Upper lobe of left lung (tissue), 6 donors: ENCODE results near the gene RNF125. TPM values are rescaled to one million over a fixed set of nuclear protein-coding genes. Genes with fewer than 3 reads are reported as not detected.

Experiments used
- ATAC-seq, 2 donors: fragments of 200-7000 bp; cut with Tn5 transposase; one replicate each; pipeline ENCODE4 v1.9.1; 2022; ENCODE audit warnings: mild to moderate bottlenecking in 2 of 2, moderate library complexity in 2 of 2; ENCODE audit not compliant: low FRiP score in 2 of 2
- DNase-seq, 2 donors: peaks; one replicate each; pipeline ENCODE4 v3.0.0-alpha.2; 2019 to 2020
- H3K27ac ChIP-seq, 4 donors: fragments of 200-600 bp; sonication (generic); one replicate each; pipeline ENCODE4 v1.5.1; 2016 to 2019
- H3K27me3 ChIP-seq, 4 donors: fragments of 200-600 bp; sonication (generic); one replicate each; pipeline ENCODE4 v1.5.1; 2017 to 2019
- H3K36me3 ChIP-seq, 4 donors: fragments of 200-600 bp; sonication (generic); one replicate each; pipeline ENCODE4 v1.5.1; 2016 to 2019
- H3K4me1 ChIP-seq, 4 donors: fragments of 200-600 bp; sonication (generic); one replicate each; pipeline ENCODE4 v1.5.1; 2018 to 2019
- H3K4me3 ChIP-seq, 4 donors: fragments of 200-600 bp; sonication (generic); one replicate each; pipeline ENCODE4 v1.5.1; 2017 to 2019; ENCODE audit warnings: mild to moderate bottlenecking in 2 of 4, moderate library complexity in 1 of 4
- H3K9me3 ChIP-seq, 4 donors: fragments of 200-600 bp; sonication (generic); one replicate each; pipeline ENCODE4 v1.5.1; 2018 to 2019
- EP300 ChIP-seq, 4 donors: sonication (generic); formaldehyde crosslinking; IDR thresholded peaks; one replicate each; pipeline ENCODE4 v1.5.1; 2017; ENCODE audit warnings: antibody characterized with exemption in 4 of 4, control low read depth in 2 of 4
- POLR2A ChIP-seq, 4 donors: fragments of 450-650 bp; IDR thresholded peaks; one replicate each; pipeline ENCODE4 v1.5.1; 2016 to 2017; ENCODE audit warnings: antibody characterized with exemption in 4 of 4, mild to moderate bottlenecking in 2 of 4
- POLR2AphosphoS5 ChIP-seq, 2 donors: sonication (generic); formaldehyde crosslinking; IDR thresholded peaks; one replicate each; pipeline ENCODE4 v1.5.1; 2017; ENCODE audit warnings: antibody characterized with exemption in 2 of 2
- WGBS, 2 donors: methylation state at CpG; one replicate each; pipeline ENCODE4 v1.1.5; 2017 to 2018; 5-methylcytosine and 5-hydroxymethylcytosine counted together
- total RNA-seq, 6 donors: library from RNA; depleted of rRNA in 4 of 6; stranded (reverse); fragments of >200 nt in 4 of 6; gene quantifications; one replicate each; pipeline versions ENCODE4 v1.1.0 to v1.2.1, GENCODE V29; 2016 to 2021
- TF ChIP-seq, protein P1 (sequence below), 6 experiments: fragments of 450-650 bp in 4 of 6; fragments of 200-600 bp in 2 of 6; sonication (generic) in 2 of 6; IDR thresholded peaks; one replicate each; pipeline ENCODE4 v1.5.1; 2016 to 2019; ENCODE audit warnings: antibody characterized with exemption in 6 of 6
- donor health status: DM: no; HTN: no; CAD: no; lungs with moderate emphysema.
- donor health status: DM: no; HTN: yes; CAD: no; lungs with severe emphysema.

The RNF125 gene
- total RNA-seq, 6 donors from 2014 or later = 3.3 to 5.6 (median 4.9) TPM

DNA sequence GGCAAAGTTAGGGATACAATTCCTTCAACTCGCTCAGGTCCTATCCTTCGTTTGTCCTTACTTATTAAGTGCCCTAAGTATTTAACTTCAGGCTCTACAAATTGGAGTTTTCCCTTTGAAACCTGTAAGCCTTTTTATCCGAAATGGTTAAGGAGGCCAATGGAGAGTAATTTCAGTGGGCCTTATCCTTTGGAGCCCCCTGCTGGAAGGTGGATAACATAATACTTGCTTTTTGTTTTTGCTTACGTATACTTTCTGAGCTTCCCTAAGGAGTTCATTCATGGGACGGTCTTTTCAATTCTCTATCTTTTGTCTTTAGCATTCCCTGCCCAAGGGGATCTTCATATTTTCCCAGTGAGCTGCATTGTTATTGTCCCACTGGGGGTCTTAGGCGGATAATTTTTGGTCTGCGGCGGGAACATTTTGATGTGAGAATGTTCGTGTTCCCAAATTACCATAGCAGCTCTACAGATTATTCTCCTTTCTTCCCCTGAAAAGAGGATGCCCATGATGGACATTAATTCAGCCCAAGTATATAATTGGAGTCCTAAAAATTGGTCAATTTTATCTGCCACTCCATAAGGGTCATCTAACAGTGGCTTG is 41.3 kb upstream of the RNF125 start:
- DNase-seq = no peak
- TF ChIP-seq, protein P1, sequence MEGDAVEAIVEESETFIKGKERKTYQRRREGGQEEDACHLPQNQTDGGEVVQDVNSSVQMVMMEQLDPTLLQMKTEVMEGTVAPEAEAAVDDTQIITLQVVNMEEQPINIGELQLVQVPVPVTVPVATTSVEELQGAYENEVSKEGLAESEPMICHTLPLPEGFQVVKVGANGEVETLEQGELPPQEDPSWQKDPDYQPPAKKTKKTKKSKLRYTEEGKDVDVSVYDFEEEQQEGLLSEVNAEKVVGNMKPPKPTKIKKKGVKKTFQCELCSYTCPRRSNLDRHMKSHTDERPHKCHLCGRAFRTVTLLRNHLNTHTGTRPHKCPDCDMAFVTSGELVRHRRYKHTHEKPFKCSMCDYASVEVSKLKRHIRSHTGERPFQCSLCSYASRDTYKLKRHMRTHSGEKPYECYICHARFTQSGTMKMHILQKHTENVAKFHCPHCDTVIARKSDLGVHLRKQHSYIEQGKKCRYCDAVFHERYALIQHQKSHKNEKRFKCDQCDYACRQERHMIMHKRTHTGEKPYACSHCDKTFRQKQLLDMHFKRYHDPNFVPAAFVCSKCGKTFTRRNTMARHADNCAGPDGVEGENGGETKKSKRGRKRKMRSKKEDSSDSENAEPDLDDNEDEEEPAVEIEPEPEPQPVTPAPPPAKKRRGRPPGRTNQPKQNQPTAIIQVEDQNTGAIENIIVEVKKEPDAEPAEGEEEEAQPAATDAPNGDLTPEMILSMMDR (IDR thresholded peaks at IDR 0.05) = peak in 5 of 6 experiments; percentile 26 to 69 (median 55)
- TF ChIP-seq EP300 (IDR thresholded peaks at IDR 0.05) (no peak), POLR2AphosphoS5 (IDR thresholded peaks at IDR 0.05) (no peak), POLR2A (IDR thresholded peaks at IDR 0.05) (no peak)
- H3K9me3 ChIP-seq = peaks cover 10 to 34% (median 23%) of the 10 kb centered on the region in 4 donors
- no peaks in the 10 kb centered on the region for H3K4me1 ChIP-seq
- 74 to 78% methylated on average over 9 of the region's 9 CpGs for WGBS, 2 donors
- no peaks in the 10 kb centered on the region for H3K27me3 ChIP-seq
- no peak overlapping the region for H3K27ac ChIP-seq
- no peak overlapping the region for H3K4me3 ChIP-seq
- ATAC-seq = peak in 1 of 2 donors; percentile 56
- no peaks in the 10 kb centered on the region for H3K36me3 ChIP-seq

- no peak for DNase-seq
- Histone ChIP-seq H3K36me3 (no peaks in the 10 kb centered on the region), H3K4me1 (peaks cover 0 to 5% (median 2%) of the 10 kb centered on the region in 4 donors), H3K27ac (no peak overlapping the region), H3K27me3 (no peaks in the 10 kb centered on the region), H3K9me3 (peaks cover 5 to 23% (median 15%) of the 10 kb centered on the region in 4 donors), H3K4me3 (no peak overlapping the region)
- ATAC-seq = no peak
- no peak for TF ChIP-seq POLR2AphosphoS5 (IDR thresholded peaks at IDR 0.05)
- no peak for TF ChIP-seq EP300 (IDR thresholded peaks at IDR 0.05)
- no peak for TF ChIP-seq POLR2A (IDR thresholded peaks at IDR 0.05)
- TF ChIP-seq, protein P1 (IDR thresholded peaks at IDR 0.05) = no peak
- WGBS, 2 donors = 96 to 98% methylated on average over 5 of the region's 5 CpGs
Observed at GRCh38 chr18:31978616-31979015, 40.0 kb upstream of the RNF125 start.

DNA sequence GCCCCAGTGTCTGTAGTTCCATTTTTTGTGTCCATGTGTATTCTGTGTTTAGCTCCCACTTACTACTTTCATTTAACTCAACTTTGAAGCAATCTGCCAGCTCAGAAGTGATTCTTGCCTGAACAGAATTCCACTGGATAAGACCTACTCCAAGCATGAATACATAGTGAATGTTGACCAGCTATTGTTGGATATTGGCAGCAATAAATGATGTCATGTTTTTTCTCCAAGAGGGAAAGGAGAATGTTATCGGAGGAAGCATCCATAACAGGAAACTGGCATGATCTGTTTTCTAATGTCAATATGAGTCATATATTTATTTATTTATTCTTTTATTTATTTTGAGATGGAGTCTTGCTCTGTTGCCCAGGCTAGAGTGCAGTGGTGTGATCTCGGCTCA is 38.9 kb upstream of the RNF125 start:
- Histone ChIP-seq H3K9me3 (peaks cover 0 to 12% (median 5%) of the 10 kb centered on the region in 4 donors), H3K4me1 (peaks cover 0 to 5% (median 2%) of the 10 kb centered on the region in 4 donors), H3K4me3 (no peak overlapping the region), H3K27me3 (no peaks in the 10 kb centered on the region), H3K27ac (peak overlapping the region in 1 of 4 donors; percentile 49), H3K36me3 (no peaks in the 10 kb centered on the region)
- TF ChIP-seq EP300 (IDR thresholded peaks at IDR 0.05) = no peak
- 69 to 87% methylated on average over 2 of the region's 2 CpGs for WGBS, 2 donors
- DNase-seq (no peak), ATAC-seq (no peak)

- H3K9me3 ChIP-seq = peaks cover 0 to 11% (median 3%) of the 10 kb centered on the region in 4 donors
- no peak for TF ChIP-seq EP300 (IDR thresholded peaks at IDR 0.05)
- TF ChIP-seq, protein P1 (IDR thresholded peaks at IDR 0.05) = no peak
- TF ChIP-seq POLR2A (IDR thresholded peaks at IDR 0.05) = no peak
- no peak for TF ChIP-seq POLR2AphosphoS5 (IDR thresholded peaks at IDR 0.05)
- H3K27me3 ChIP-seq = no peaks in the 10 kb centered on the region
- ATAC-seq (no peak), DNase-seq (no peak)
- H3K27ac ChIP-seq = no peak overlapping the region
- H3K4me3 ChIP-seq = no peak overlapping the region
- no peaks in the 10 kb centered on the region for H3K36me3 ChIP-seq
- peaks cover 0 to 5% (median 2%) of the 10 kb centered on the region in 4 donors for H3K4me1 ChIP-seq
Observed at GRCh38 chr18:31980863-31981262, 37.8 kb upstream of the RNF125 start.

DNA sequence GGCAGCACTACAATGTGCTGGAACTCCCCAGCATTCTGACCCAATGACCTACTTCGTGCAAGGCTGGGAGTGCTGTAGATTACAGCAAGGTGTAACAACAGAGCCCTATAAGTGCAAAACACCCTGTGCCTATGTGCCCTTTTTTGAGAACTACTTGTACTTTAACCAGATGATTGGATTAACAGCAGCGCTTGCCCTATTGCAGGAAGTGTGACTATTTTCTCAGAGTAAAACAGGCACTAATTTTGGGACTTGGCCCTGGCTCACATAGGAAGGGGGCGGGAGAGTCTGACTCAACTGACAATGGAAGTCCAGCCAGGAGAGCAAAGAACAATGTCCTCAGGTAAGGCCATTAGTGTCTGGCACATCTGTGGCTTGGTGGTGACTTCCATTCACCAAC is 35.6 kb upstream of the RNF125 start:
- 67 to 72% methylated on average over 3 of the region's 3 CpGs for WGBS, 2 donors
- ATAC-seq = no peak
- DNase-seq = no peak
- peaks cover 0 to 9% (median 3%) of the 10 kb centered on the region in 4 donors for H3K9me3 ChIP-seq
- no peak overlapping the region for H3K4me3 ChIP-seq
- H3K27me3 ChIP-seq = no peaks in the 10 kb centered on the region
- no peaks in the 10 kb centered on the region for H3K36me3 ChIP-seq
- TF ChIP-seq POLR2AphosphoS5 (IDR thresholded peaks at IDR 0.05) (no peak), POLR2A (IDR thresholded peaks at IDR 0.05) (no peak), EP300 (IDR thresholded peaks at IDR 0.05) (no peak)
- TF ChIP-seq, protein P1 (IDR thresholded peaks at IDR 0.05) = no peak
- H3K27ac ChIP-seq = peak overlapping the region in 1 of 4 donors; percentile 8
- peaks cover 6 to 11% (median 9%) of the 10 kb centered on the region in 4 donors for H3K4me1 ChIP-seq
